C4-2B (cell line): ENCODE data around the gene SLC5A2.
"Not testable (repeated sequence)": the region's sequence is repeated elsewhere in the genome, so short reads cannot be mapped to it uniquely, and the experiment has no call there.

ENCODE experiments used
- H3K27ac ChIP-seq: fragments of 450-650 bp; 2 replicates; pipeline ENCODE4 v1.5.1; 2017
- CTCF ChIP-seq: fragments of 450-650 bp; conservative IDR thresholded peaks from 2 replicates; pipeline ENCODE4 v1.5.1; 2017; ENCODE audit warnings: mild to moderate bottlenecking
- ZFX ChIP-seq: fragments of 450-650 bp; IDR thresholded peaks from 2 replicates; pipeline ENCODE4 v1.6.1; 2017

The SLC5A2 gene

GRCh38 chr16:31532896-31533295 is 50.0 kb downstream of the SLC5A2 start:
- no peak for TF ChIP-seq ZFX
- no peak for TF ChIP-seq CTCF
- no peak overlapping the region for H3K27ac ChIP-seq

GRCh38 chr16:31535737-31536136 is 52.8 kb downstream of the SLC5A2 start:
- H3K27ac ChIP-seq, result no peak overlapping the region
- TF ChIP-seq CTCF, result no peak
- TF ChIP-seq ZFX, result no peak

- no peak for TF ChIP-seq CTCF
- no peak for TF ChIP-seq ZFX
Measured at GRCh38 chr16:31536804-31537361, 54.0 kb downstream of the SLC5A2 start.

GRCh38 chr16:31537362-31538242 is 54.7 kb downstream of the SLC5A2 start:
- TF ChIP-seq CTCF, result no peak
- no peak for TF ChIP-seq ZFX
- H3K27ac ChIP-seq, result no peak overlapping the region

More at GRCh38 chr16:31536804-31537361, 54.0 kb downstream of the SLC5A2 start:
- no peak overlapping the region for H3K27ac ChIP-seq

- H3K27ac ChIP-seq, result not testable (repeated sequence)
Measured at GRCh38 chr16:31538243-31538598, 55.3 kb downstream of the SLC5A2 start.

GRCh38 chr16:31539762-31540161 is 56.8 kb downstream of the SLC5A2 start:
- not testable (repeated sequence) for H3K27ac ChIP-seq
